CD4-positive, alpha-beta T cell (primary cell): ENCODE results near the gene HOXA3. TPM values are rescaled to one million over a fixed set of nuclear protein-coding genes. Genes with fewer than 3 reads are reported as not detected.

Source experiments
- ATAC-seq: fragments of 200-7000 bp; cut with Tn5 transposase; one replicate; pipeline ENCODE4 v1.10.0; 2022; ENCODE audit warnings: mild to moderate bottlenecking; ENCODE audit not compliant: poor library complexity
- CTCF ChIA-PET: fragments of 350-600 bp; sonication (Branson Sonifier 250); formaldehyde crosslinking; loops from one replicate; lab custom pipeline; 2021; ENCODE audit warnings: antibody characterized with exemption, inconsistent platforms; lab: Charles Lee
- POLR2A ChIA-PET: fragments of 350-600 bp; sonication (Branson Sonifier 250); formaldehyde crosslinking; loops from one replicate; lab custom pipeline; 2021; ENCODE audit warnings: antibody characterized with exemption, inconsistent platforms; lab: Charles Lee
- DNase-seq, 14 experiments: peaks; one replicate each; pipeline ENCODE4 v3.0.0-alpha.2; 2013 to 2020; ENCODE audit warnings: mixed read lengths in 2 of 14
- H3K27ac ChIP-seq, 2 donors: one replicate each; pipeline versions ENCODE4 v1.5.1 to v1.7.0; 2013; ENCODE audit warnings: low read length in 2 of 2, low read depth in 1 of 2, mild to moderate bottlenecking in 1 of 2
- H3K27me3 ChIP-seq, 2 experiments: 1 replicate in 1 of 2; 2 replicates in 1 of 2; pipeline versions ENCODE4 v1.6.1 to v1.7.0; 2013; ENCODE audit warnings: low read length in 2 of 2, control low read depth in 1 of 2, mild to moderate bottlenecking in 1 of 2, moderate library complexity in 1 of 2; ENCODE audit not compliant: insufficient read depth in 2 of 2, control insufficient read depth in 1 of 2
- H3K36me3 ChIP-seq: one replicate; pipeline ENCODE4 v1.6.1; 2013; ENCODE audit warnings: low read length, control low read depth; ENCODE audit not compliant: insufficient read depth
- H3K4me1 ChIP-seq: one replicate; pipeline ENCODE4 v1.6.1; 2013; ENCODE audit warnings: low read length, control low read depth; ENCODE audit not compliant: insufficient read depth
- H3K4me3 ChIP-seq: one replicate; pipeline ENCODE4 v1.5.1; 2013; ENCODE audit warnings: mild to moderate bottlenecking, low read length, moderate library complexity
- H3K9me3 ChIP-seq, 2 experiments: 1 replicate in 1 of 2; 2 replicates in 1 of 2; pipeline versions ENCODE4 v1.6.1 to v1.7.0; 2013; ENCODE audit warnings: low read length in 2 of 2, mild to moderate bottlenecking in 2 of 2, control low read depth in 1 of 2, moderate library complexity in 1 of 2; ENCODE audit not compliant: control insufficient read depth in 1 of 2, insufficient read depth in 1 of 2
- H3K27ac Mint-ChIP-seq: one replicate; pipeline ENCODE4 v1.8.0; 2020; ENCODE audit warnings: mixed read lengths
- H3K27me3 Mint-ChIP-seq: one replicate; pipeline ENCODE4 v1.8.0; 2021; ENCODE audit warnings: mixed read lengths
- H3K36me3 Mint-ChIP-seq: one replicate; pipeline ENCODE4 v1.8.0; 2021; ENCODE audit warnings: low read depth, mixed read lengths
- H3K4me1 Mint-ChIP-seq: one replicate; pipeline ENCODE4 v1.8.0; 2021; ENCODE audit warnings: low read depth, mixed read lengths
- H3K4me3 Mint-ChIP-seq: one replicate; pipeline ENCODE4 v1.8.0; 2020; ENCODE audit warnings: mild to moderate bottlenecking, mixed read lengths
- H3K9me3 Mint-ChIP-seq: one replicate; pipeline ENCODE4 v1.8.0; 2020; ENCODE audit warnings: mixed read lengths
- CTCF ChIP-seq: fragments of 200-600 bp; IDR thresholded peaks from one replicate; pipeline ENCODE4 v1.8.0; 2022; ENCODE audit warnings: antibody characterized with exemption, mild to moderate bottlenecking
- intact Hi-C, 2 experiments: fragments of 100-400 bp; cut with DNase I in 1 of 2; cut with micrococcal nuclease in 1 of 2; formaldehyde crosslinking; loops; one replicate each; pipeline versions ENCODE4 v1.15.1 to v1.9.0; 2023 to 2025; cut with DNase I, micrococcal nuclease
- total RNA-seq, 174 experiments: library from RNA in 2 of 174; stranded (reverse) in 2 of 174; gene quantifications; one replicate each; pipeline ENCODE4 v1.2.3 and lab custom pipeline; 2021 to 2026

Gene HOXA3
- total RNA-seq, 2 experiments from 2014 or later, result not detected

- Histone ChIP-seq H3K4me1 (peaks cover 66% of the 10 kb centered on the region), H3K27me3 (peaks cover 91 to 97% of the 10 kb centered on the region in 2 experiments), H3K9me3 (peaks cover 0 to 71% of the 10 kb centered on the region in 2 experiments), H3K36me3 (no peaks in the 10 kb centered on the region), H3K27ac (no peak overlapping the region), H3K4me3 (no peak overlapping the region)
- ChIA-PET POLR2A (no interaction called here), CTCF (interaction anchor here (0.8 to 1.4 kb wide), 2 partner anchors 8 to 784 kb away, joined by 3 to 4 read pairs; no protein-coding TSS in a partner anchor)
- H3K4me1 Mint-ChIP-seq, result peaks cover 69% of the 10 kb centered on the region
- intact Hi-C loops, result loop anchor here (5.0 kb wide), 2 partner anchors 34 to 44 kb away; partner anchors contain the start of gene HOXA11 (in 1 of the 2)
- H3K9me3 Mint-ChIP-seq, result no peaks in the 10 kb centered on the region
- H3K27ac Mint-ChIP-seq, result no peak overlapping the region
- peak overlapping the region; percentile 1 for H3K4me3 Mint-ChIP-seq
- DNase-seq (no peak), ATAC-seq (no peak)
- no peak for TF ChIP-seq CTCF
- peaks cover 100% of the 10 kb centered on the region for H3K27me3 Mint-ChIP-seq
- H3K36me3 Mint-ChIP-seq, result no peaks in the 10 kb centered on the region
Observed at GRCh38 chr7:27152816-27153442, 546 bp upstream of the HOXA3 start.

DNA sequence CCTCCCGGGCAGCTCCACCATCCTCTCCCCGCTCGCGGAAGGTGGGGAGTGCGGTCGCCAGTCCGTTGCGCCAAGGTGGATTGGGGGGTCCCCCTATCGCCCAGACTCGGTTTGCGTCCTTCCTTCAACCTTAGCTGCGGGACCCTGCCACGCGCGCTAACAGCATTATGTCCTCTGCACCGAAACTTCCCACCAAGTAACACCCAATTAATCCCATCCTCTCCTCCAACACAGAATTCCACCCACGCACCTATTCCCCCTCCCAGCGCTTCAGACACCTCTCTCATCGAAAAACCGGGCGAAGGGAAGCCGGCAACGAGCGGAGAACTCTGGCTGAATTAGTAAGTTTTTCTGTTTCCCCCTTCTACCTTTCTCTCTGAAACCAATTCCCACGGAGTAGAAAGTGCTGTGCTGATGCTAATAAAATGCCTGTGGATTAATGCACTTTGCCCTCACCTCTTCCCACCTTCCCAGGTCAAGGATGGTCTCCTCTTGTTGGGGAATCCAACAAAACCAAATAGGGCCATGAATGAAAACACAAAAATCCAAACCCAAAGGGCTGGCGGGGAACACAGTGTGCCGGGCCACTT lies 947 bp downstream of the HOXA3 start:
- POLR2A ChIA-PET, result interaction anchor here (1.5 kb wide), 1 partner anchor 10 kb away, joined by 5 read pairs; no protein-coding TSS in a partner anchor
- DNase-seq (no peak), ATAC-seq (peak; percentile 23)
- Histone ChIP-seq H3K27ac (no peak overlapping the region), H3K4me3 (peak overlapping the region; percentile 46), H3K27me3 (peaks cover 91 to 98% of the 10 kb centered on the region in 2 experiments), H3K9me3 (peaks cover 0 to 69% of the 10 kb centered on the region in 2 experiments), H3K4me1 (peaks cover 67% of the 10 kb centered on the region), H3K36me3 (no peaks in the 10 kb centered on the region)
- intact Hi-C loops, result loop anchor here (2.0 to 5.0 kb wide), 3 partner anchors 17 to 46 kb away; partner anchors contain the start of gene HOXA11 (in 1 of the 2)
- CTCF ChIA-PET, result interaction anchor here (1.0 to 4.0 kb wide), 14 partner anchors 10 to 1286 kb away, joined by 3 to 51 read pairs (median 6); partner anchors contain the start of gene HOXA9
- Mint-ChIP-seq H3K4me1 (peaks cover 57% of the 10 kb centered on the region), H3K27ac (peak overlapping the region; percentile 24), H3K4me3 (peak overlapping the region; percentile 79), H3K36me3 (no peaks in the 10 kb centered on the region), H3K27me3 (peaks cover 98% of the 10 kb centered on the region), H3K9me3 (no peaks in the 10 kb centered on the region)
- no peak for TF ChIP-seq CTCF

DNA sequence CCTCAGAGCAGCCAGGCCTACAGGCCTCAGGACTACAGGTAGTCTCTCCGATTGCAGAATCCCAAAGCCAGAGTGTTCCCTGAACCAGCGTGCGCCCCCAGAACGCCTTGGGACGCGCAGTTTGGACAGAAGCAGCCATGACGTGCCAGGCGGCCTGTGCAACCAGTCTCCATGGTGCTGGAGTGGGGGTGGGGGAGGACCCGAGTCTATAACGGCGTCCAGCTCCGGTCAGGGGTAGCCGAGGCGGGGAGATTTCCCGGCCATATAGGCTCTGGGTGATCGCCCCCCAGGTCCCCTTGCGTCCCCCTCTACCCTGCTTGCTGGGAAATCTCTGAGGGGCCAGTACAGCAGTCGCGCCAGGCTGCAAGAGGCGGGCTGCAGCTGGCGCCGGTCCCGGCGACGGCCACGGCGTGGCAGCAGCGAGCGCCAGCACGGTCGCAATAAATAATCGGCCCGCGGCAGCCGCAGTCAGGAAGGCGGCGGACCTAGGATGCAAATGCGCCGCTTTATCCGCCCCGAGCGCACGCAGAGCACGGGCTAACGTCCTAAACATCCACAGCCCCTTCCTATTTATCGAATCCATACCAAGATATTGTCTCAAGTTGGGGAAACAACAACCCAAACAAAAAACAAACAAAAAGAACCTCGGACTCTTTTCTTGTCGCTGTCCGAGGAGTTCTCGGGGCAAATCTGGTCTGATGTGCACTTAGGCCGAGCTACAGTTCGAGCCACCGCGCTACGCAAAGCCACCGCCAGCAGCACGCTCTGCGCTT lies 1.6 kb downstream of the HOXA3 start:
- Histone ChIP-seq H3K36me3 (no peaks in the 10 kb centered on the region), H3K4me1 (peaks cover 61% of the 10 kb centered on the region), H3K27me3 (peaks cover 91 to 98% of the 10 kb centered on the region in 2 experiments), H3K4me3 (peak overlapping the region; percentile 46), H3K9me3 (peaks cover 0 to 64% of the 10 kb centered on the region in 2 experiments), H3K27ac (no peak overlapping the region)
- peaks cover 98% of the 10 kb centered on the region for H3K27me3 Mint-ChIP-seq
- H3K9me3 Mint-ChIP-seq, result no peaks in the 10 kb centered on the region
- ChIA-PET POLR2A (interaction anchor here (0.6 to 1.5 kb wide), 2 partner anchors 11 to 42 kb away, joined by 4 to 5 read pairs; no protein-coding TSS in a partner anchor), CTCF (interaction anchor here (0.6 to 4.0 kb wide), 25 partner anchors 8 to 1291 kb away, joined by 3 to 51 read pairs (median 3); partner anchors contain the start of gene HOXA9)
- peak; percentile 85 for TF ChIP-seq CTCF
- no peak overlapping the region for H3K27ac Mint-ChIP-seq
- peaks cover 50% of the 10 kb centered on the region for H3K4me1 Mint-ChIP-seq
- ATAC-seq, result peak; percentile 85
- no peaks in the 10 kb centered on the region for H3K36me3 Mint-ChIP-seq
- intact Hi-C loops, result loop anchor here (2.0 to 5.0 kb wide), 3 partner anchors 18 to 47 kb away; partner anchors contain the start of gene HOXA11 (in 1 of the 2)
- DNase-seq, result peak in 13 of 14 experiments; percentile 31 to 86 (median 59)
- H3K4me3 Mint-ChIP-seq, result peak overlapping the region; percentile 79
